GM21619 (cell line): ENCODE measurements around the gene YBX2.
"Not testable (repeated sequence)": the region's sequence is repeated elsewhere in the genome, so short reads cannot be mapped to it uniquely, and the experiment has no call there.

Experiments used
- ATAC-seq: cut with Tn5 transposase; IDR thresholded peaks from one replicate; pipeline ENCODE4 v1.9.1; 2021; ENCODE audit not compliant: unreplicated experiment

Gene YBX2

GRCh38 chr17:7294614-7295153 is at the start of gene YBX2:
Gene YBX2, minus strand, starts transcription at chr17:7294639. Its CDS starts 139 bp downstream, at chr17:7294500.
- no peak for ATAC-seq

GRCh38 chr17:7343250-7343649 is 48.8 kb upstream of the YBX2 start:
- no peak for ATAC-seq

GRCh38 chr17:7341842-7342241 is 47.4 kb upstream of the YBX2 start:
- no peak for ATAC-seq

- ATAC-seq = no peak
These were observed 45.7 kb upstream of the YBX2 start for GRCh38 chr17:7340179-7340578.

GRCh38 chr17:7337600-7337999 is 43.2 kb upstream of the YBX2 start:
- not testable (repeated sequence) for ATAC-seq

- ATAC-seq = peak; percentile 64
These were observed 42.1 kb upstream of the YBX2 start, which contains the start of gene ACAP1 for GRCh38 chr17:7336240-7337175. Gene ACAP1, plus strand, starts transcription at chr17:7336529. Its CDS starts 206 bp downstream, at chr17:7336735.

GRCh38 chr17:7335765-7336164 is 41.3 kb upstream of the YBX2 start:
- not testable (repeated sequence) for ATAC-seq

GRCh38 chr17:7334938-7335538 is 40.6 kb upstream of the YBX2 start:
- ATAC-seq = no peak

GRCh38 chr17:7332600-7333069 is 38.2 kb upstream of the YBX2 start:
- ATAC-seq = not testable (repeated sequence)

- ATAC-seq = no peak
These were observed 37.7 kb upstream of the YBX2 start for GRCh38 chr17:7332111-7332510.

- ATAC-seq = no peak
These were observed 36.2 kb upstream of the YBX2 start for GRCh38 chr17:7330638-7331015.

- peak; percentile 38 for ATAC-seq
These were observed 35.7 kb upstream of the YBX2 start for GRCh38 chr17:7329997-7330637.

- ATAC-seq = peak; percentile 41
These were observed 35.0 kb upstream of the YBX2 start for GRCh38 chr17:7329374-7329996.

GRCh38 chr17:7328840-7329373 is 34.5 kb upstream of the YBX2 start, which contains the start of gene NEURL4:
Gene NEURL4, minus strand, starts transcription at chr17:7329335. Its CDS starts 23 bp downstream, at chr17:7329312.
- peak; percentile 17 for ATAC-seq

- no peak for ATAC-seq
These were observed 33.6 kb upstream of the YBX2 start for GRCh38 chr17:7328009-7328408.

GRCh38 chr17:7327501-7327900 is 33.1 kb upstream of the YBX2 start:
- no peak for ATAC-seq

GRCh38 chr17:7327056-7327455 is 32.6 kb upstream of the YBX2 start:
- ATAC-seq = no peak

GRCh38 chr17:7326186-7326585 is 31.7 kb upstream of the YBX2 start:
- no peak for ATAC-seq

- no peak for ATAC-seq
These were observed 30.6 kb upstream of the YBX2 start for GRCh38 chr17:7325031-7325528.

GRCh38 chr17:7324438-7324779 is 30.0 kb upstream of the YBX2 start:
- no peak for ATAC-seq
